TTC549 (cell line): ENCODE data around the gene IL22RA1.

Experiments
- FAIRE-seq: peaks from 2 replicates; lab custom pipeline; 2012; peaks lifted over from hg19 to GRCh38; lab: Jason Lieb, UNC

Gene IL22RA1

GRCh38 chr1:24167008-24167407 lies 24.1 kb upstream of the IL22RA1 start:
- no peak for FAIRE-seq

- FAIRE-seq = no peak
Observed at GRCh38 chr1:24165500-24165899, 22.6 kb upstream of the IL22RA1 start.

GRCh38 chr1:24164004-24164403 lies 21.1 kb upstream of the IL22RA1 start:
- no peak for FAIRE-seq

- FAIRE-seq = no peak
Observed at GRCh38 chr1:24162201-24162600, 19.3 kb upstream of the IL22RA1 start.

GRCh38 chr1:24161270-24161669 lies 18.3 kb upstream of the IL22RA1 start:
- FAIRE-seq = no peak

- FAIRE-seq = no peak
Observed at GRCh38 chr1:24159366-24159765, 16.4 kb upstream of the IL22RA1 start.

GRCh38 chr1:24157918-24158481 lies 15.1 kb upstream of the IL22RA1 start:
- FAIRE-seq = no peak

- no peak for FAIRE-seq
Observed at GRCh38 chr1:24156542-24157260, 13.8 kb upstream of the IL22RA1 start.

GRCh38 chr1:24155011-24155782 lies 12.3 kb upstream of the IL22RA1 start:
- no peak for FAIRE-seq

- no peak for FAIRE-seq
Observed at GRCh38 chr1:24154215-24154614, 11.3 kb upstream of the IL22RA1 start.

- FAIRE-seq = no peak
Observed at GRCh38 chr1:24152631-24153494, 9.9 kb upstream of the IL22RA1 start.

GRCh38 chr1:24151175-24151533 lies 8.2 kb upstream of the IL22RA1 start:
- FAIRE-seq = no peak

GRCh38 chr1:24150234-24151174 lies 7.6 kb upstream of the IL22RA1 start:
- FAIRE-seq = no peak

GRCh38 chr1:24149866-24150233 lies 6.9 kb upstream of the IL22RA1 start:
- FAIRE-seq = no peak

- FAIRE-seq = no peak
Observed at GRCh38 chr1:24147816-24148215, 4.9 kb upstream of the IL22RA1 start.

- FAIRE-seq = no peak
Observed at GRCh38 chr1:24147194-24147593, 4.3 kb upstream of the IL22RA1 start.

GRCh38 chr1:24141311-24141997 lies 1.5 kb downstream of the IL22RA1 start:
- FAIRE-seq = no peak

- no peak for FAIRE-seq
Observed at GRCh38 chr1:24140741-24141181, 2.2 kb downstream of the IL22RA1 start.

- no peak for FAIRE-seq
Observed at GRCh38 chr1:24139841-24140425, 3.0 kb downstream of the IL22RA1 start.

- no peak for FAIRE-seq
Observed at GRCh38 chr1:24139222-24139489, 3.8 kb downstream of the IL22RA1 start.
